Tongue (tissue), 2 donors: ENCODE data around the gene GDF10. TPM values are rescaled to one million over a fixed set of nuclear protein-coding genes. Genes with fewer than 3 reads are reported as not detected.

Experiments
- DNase-seq: peaks from one replicate; pipeline ENCODE4 v3.0.0-alpha.2; 2015
- total RNA-seq: library from RNA; depleted of rRNA; stranded (reverse); fragments of >200 nt; gene quantifications from one replicate; pipeline ENCODE4 v1.2.3, GENCODE V29; 2014

The GDF10 gene
- total RNA-seq, 1 donor from 2014 or later: 32.6 TPM

DNA sequence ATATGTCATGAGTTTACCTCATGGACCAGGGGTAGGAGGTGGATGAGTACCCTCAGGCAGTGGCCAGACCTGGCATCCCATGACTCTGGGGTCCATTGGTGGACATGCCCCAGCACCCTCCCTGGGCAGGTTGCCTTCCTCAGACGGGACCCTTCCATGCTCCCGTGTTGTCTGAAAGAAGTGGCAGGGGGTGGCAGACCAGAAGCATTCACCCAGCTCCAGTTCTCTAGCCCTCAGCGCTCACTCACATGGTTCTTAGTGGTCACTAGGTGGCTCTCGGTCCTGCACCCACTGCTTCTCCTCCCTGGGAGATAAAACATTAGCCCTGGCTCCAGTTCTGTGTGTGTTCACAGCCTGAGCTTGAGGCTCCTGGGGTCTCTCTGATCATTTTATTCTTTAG is 54.2 kb downstream of the GDF10 start:
- DNase-seq: no peak

DNA sequence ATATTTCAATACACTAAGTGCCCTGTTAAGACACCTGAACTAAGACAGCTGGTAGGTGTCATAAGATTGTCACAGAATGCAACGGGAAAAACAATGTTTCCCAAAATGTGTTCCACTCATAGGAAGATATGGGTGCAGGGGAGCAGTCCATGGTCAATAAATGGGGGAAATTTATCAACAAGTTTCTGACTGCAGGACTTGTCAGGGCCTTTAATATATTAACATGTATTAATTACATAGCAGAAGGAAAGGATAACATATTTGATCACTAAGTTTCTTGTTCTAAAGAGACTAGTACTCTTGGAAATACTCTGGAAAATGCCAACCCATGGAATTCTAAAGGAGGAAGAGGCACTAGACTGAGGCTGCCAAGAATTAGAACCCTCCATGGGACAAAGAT is 54.9 kb downstream of the GDF10 start:
- no peak for DNase-seq

DNA sequence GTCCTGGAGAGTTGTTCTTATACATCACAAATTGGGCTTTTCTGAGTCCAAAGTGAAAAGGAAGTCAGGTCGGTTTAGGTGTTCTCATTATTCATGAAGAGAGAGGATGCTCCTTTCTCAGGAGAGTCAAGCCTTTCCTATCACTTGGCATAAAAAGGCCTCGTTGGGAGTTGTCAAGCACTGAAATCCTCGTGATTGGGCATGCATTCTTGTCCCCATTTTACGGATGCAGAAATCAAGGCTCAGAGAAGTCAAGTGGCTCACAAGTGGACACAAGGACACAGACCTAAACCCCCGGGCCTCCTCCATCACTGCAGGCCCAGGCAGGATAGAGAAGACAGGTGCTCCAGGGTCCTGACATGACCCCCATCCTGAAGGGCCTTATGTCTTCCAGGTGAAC is 56.7 kb downstream of the GDF10 start:
- DNase-seq: no peak

DNA sequence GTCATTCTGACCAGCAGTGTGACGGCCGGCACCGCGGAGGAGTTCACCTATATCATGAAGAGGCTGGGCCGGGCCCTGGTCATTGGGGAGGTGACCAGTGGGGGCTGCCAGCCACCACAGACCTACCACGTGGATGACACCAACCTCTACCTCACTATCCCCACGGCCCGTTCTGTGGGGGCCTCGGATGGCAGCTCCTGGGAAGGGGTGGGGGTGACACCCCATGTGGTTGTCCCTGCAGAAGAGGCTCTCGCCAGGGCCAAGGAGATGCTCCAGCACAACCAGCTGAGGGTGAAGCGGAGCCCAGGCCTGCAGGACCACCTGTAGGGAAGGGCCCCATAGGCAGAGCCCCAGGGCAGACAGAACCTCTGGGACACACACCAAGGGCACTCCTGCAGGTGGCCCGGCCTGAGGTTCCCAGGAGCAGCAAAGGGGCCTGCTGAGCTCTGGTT is 57.2 kb downstream of the GDF10 start:
- DNase-seq: no peak

DNA sequence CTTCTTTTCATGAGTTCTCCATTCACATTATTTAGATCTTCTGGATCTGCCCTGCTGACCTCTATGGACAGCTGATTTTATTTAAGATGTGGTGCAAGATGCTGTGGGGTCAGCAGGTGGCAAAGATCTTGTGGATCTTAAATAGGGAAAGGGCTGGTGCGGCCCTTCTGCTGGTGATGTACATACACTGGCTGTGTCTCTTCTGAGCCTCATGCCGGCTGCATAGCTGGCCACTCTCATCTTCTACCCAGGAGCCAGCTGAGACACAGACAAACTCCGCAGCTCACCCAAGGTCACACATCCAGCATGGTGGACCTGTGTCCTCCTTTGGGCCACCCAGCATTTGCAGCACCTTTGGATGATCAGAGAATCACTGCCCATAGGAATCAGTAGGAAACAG is 57.9 kb downstream of the GDF10 start:
- DNase-seq: no peak

DNA sequence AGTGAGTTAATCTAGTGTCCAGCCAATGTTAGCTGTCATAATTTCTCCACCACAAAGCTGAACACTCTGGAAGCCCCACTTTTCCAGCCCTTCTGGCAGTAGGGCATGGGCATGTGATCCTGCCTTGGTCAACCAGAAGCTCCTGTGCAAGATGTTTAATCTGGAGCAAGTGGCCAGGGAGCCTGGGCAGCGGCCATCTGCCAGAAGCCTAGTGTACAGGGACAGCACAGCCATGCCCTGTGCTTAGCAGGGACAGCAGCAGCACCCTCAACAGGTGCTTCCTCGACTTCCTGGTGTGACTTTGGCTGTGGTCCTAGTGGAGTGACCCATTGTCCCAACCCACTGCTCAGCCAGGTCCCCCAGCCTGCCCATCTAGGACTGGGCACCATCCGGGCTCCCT is 58.5 kb downstream of the GDF10 start:
- no peak for DNase-seq

DNA sequence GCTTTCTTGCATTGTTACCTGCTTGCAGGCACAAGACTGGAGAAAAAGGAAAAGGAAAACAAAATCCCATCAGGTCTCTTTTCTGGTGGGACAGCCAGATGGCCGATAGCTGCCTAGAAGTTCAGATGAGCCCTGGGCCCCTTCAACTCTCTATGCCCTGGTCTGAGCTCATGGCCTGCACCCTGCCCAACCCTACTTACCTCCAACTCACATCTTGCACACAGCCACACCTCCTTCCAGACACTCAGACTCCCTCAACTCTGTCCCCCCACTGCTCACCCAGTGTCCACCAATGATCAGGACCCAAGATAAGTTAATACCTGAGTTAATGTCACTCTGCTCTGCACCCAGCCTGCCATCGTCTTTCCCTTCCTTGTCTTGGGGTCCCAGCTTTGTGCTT is 59.1 kb downstream of the GDF10 start:
- no peak for DNase-seq

DNA sequence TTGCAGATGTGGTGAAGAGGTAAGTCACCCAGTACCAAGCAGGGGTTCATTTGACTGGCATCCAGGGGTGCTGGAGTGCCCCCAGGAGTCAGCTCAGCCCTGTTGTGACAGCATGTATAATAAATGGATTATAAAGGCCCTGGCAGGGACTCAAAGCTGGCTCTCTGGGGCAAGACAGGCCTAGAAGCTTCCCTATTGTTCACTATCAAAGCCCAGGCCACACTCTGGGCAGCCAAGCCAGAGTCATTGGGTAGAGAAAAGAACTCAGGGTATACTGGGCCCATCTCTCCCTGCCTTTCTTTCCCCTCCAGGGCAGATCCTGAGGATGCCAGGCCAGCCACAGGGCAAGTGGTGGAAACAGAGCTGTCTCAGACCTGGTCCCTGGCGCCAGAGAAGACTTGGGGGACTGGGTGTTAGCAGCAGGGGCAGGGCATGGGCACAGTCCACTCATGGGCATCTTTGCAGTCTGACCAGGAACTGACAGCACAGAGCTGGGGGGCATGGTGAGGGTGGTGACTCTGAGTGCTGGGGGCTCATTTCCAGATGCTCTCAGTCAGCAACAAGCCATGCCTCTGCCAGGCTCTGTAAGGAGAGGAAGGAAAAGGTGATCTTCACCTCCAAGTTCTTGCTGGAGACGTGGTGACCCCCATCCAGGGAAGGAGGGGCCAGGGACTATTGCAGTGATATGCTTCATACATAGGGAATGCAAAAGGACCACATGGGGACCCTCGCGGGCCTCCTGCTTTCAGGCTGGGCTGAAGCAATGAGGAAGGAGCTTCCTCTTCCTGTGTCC is 59.8 kb downstream of the GDF10 start:
- no peak for DNase-seq

DNA sequence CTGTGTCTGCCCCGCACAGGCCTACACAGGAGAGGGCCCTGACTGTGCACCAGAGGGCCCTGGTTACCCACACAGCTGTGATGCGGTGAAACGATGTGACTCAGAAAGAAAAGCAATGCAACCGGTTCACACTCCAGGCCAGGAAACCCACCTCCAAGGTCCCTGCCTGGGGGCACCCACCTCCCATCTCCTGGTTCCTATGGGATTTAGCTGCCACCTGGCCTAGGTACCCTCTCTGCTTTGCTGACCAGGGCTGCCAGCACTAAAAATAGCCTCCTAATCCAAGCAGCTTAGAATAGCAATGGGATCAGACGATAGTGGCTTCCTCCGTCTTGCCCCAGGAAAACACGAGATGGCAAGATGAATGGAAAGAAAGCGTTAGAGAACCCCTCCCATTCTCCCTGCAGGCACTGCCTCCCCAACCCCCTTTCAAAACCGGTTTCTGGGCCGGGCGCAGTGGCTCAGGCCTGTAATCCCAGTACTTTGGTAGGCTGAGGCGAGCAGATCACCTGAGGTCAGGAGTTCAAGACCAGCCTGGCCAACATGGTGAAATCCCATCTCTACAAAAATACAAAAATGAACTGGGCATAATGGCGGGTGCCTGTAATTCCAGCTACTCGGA is 60.5 kb downstream of the GDF10 start:
- DNase-seq: no peak

DNA sequence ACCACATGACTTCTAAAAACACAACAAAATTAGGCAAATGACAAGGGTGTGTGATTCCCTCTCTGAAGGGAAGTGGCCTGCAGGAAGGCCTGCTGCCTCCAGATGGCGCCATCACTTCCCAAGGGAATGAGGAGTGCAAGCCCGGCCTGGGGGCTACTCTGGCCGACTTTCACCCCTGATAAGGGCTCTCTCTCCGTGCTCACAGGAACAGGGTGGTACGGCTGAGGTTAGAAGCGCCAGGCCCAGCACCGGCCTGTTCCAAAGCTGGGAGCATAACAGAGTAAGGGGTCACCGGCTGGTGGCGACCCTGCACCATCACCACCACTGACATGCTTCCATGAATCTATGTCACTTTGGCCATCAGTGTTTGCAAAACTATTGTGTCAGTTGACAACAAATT is 61.3 kb downstream of the GDF10 start:
- DNase-seq: peak; percentile 39

DNA sequence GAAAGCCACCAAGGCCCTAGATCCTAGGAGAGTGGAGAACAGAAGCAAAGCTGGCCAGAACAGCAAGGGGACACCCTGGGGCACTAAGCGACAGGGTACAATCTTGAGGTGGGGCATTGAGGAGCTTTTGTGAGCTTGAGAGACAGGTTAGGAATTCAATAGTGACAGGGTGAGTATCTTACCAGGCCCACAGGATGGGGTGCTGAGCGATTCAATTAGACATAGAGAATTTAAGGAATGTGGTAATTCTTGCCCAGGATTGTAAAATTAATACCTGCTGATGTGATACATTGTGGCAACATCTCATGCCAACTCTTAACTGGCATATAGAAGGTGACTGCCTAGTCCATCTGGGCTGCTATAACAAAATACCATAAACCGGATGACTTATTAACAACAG is 62.2 kb downstream of the GDF10 start:
- no peak for DNase-seq

Other genes starting within 250 kb of the GDF10 start
- not detected for gene GDF2, start 22.3 kb downstream of the GDF10 start, total RNA-seq
- gene RBP3, start 48.2 kb downstream of the GDF10 start, total RNA-seq: not detected
- gene ZNF488, start 84.1 kb downstream of the GDF10 start, total RNA-seq: 1.4 TPM
- 9.3 TPM for gene ANXA8, start 183.9 kb downstream of the GDF10 start, total RNA-seq
- not detected for gene FAM25G, start 191.5 kb downstream of the GDF10 start, total RNA-seq
- gene AGAP9, start 223.4 kb downstream of the GDF10 start, total RNA-seq: 2.2 TPM